Suprapubic skin (tissue), 4 donors: ENCODE measurements around the gene CSMD2. TPM values are rescaled to one million over a fixed set of nuclear protein-coding genes. Genes with fewer than 3 reads are reported as not detected.

Experiments
- DNase-seq, 2 donors: peaks; one replicate each; pipeline ENCODE4 v3.0.0-alpha.2; 2019; ENCODE audit warnings: low spot score in 2 of 2
- H3K27ac ChIP-seq: fragments of 200-600 bp; sonication (generic); one replicate; pipeline ENCODE4 v1.5.1; 2019
- H3K27me3 ChIP-seq: fragments of 200-600 bp; sonication (generic); one replicate; pipeline ENCODE4 v1.5.1; 2019
- H3K36me3 ChIP-seq: fragments of 200-600 bp; sonication (generic); one replicate; pipeline ENCODE4 v1.5.1; 2019
- H3K4me1 ChIP-seq: fragments of 200-600 bp; sonication (generic); one replicate; pipeline ENCODE4 v1.5.1; 2019
- H3K4me3 ChIP-seq: fragments of 200-600 bp; sonication (generic); one replicate; pipeline ENCODE4 v1.5.1; 2019; ENCODE audit warnings: mild to moderate bottlenecking
- H3K9me3 ChIP-seq: fragments of 200-600 bp; sonication (generic); one replicate; pipeline ENCODE4 v1.5.1; 2019
- CTCF ChIP-seq, 2 donors: fragments of 200-600 bp in 1 of 2; fragments of 450-650 bp in 1 of 2; sonication (generic) in 1 of 2; IDR thresholded peaks; one replicate each; pipeline ENCODE4 v1.5.1; 2016 to 2019; ENCODE audit warnings: antibody characterized with exemption in 2 of 2, mild to moderate bottlenecking in 1 of 2, moderate library complexity in 1 of 2
- EP300 ChIP-seq: sonication (generic); formaldehyde crosslinking; IDR thresholded peaks from one replicate; pipeline ENCODE4 v1.6.1; 2017; ENCODE audit warnings: antibody characterized with exemption
- POLR2A ChIP-seq, 2 donors: fragments of 450-650 bp; IDR thresholded peaks; one replicate each; pipeline ENCODE4 v1.6.1; 2017; ENCODE audit warnings: antibody characterized with exemption in 2 of 2, mild to moderate bottlenecking in 2 of 2, moderate library complexity in 2 of 2
- POLR2AphosphoS5 ChIP-seq, 3 donors: sonication (generic); formaldehyde crosslinking; IDR thresholded peaks; one replicate each; pipeline ENCODE4 v1.6.1; 2017; ENCODE audit warnings: antibody characterized with exemption in 3 of 3
- WGBS: methylation state at CpG from one replicate; pipeline ENCODE4 v1.1.5; 2018; 5-methylcytosine and 5-hydroxymethylcytosine counted together
- total RNA-seq, 4 donors: library from RNA; depleted of rRNA; stranded (reverse); fragments of >200 nt; gene quantifications; one replicate each; pipeline ENCODE4 v1.1.0, GENCODE V29; 2016

Gene CSMD2
- total RNA-seq, 4 donors from 2014 or later: 0.08 to 0.55 (median 0.13) TPM

- H3K27me3 ChIP-seq: no peaks in the 10 kb centered on the region
- 93% methylated on average over 2 of the region's 2 CpGs for WGBS
Measured at GRCh38 chr1:34143975-34144374, 21.1 kb downstream of the CSMD2 start.

GRCh38 chr1:34140011-34140676 is 24.9 kb downstream of the CSMD2 start:
- Histone ChIP-seq H3K27ac (no peak overlapping the region), H3K9me3 (no peaks in the 10 kb centered on the region), H3K4me3 (no peak overlapping the region), H3K27me3 (no peaks in the 10 kb centered on the region), H3K36me3 (no peaks in the 10 kb centered on the region), H3K4me1 (no peaks in the 10 kb centered on the region)
- 71% methylated on average over 7 of the region's 7 CpGs for WGBS
- TF ChIP-seq POLR2AphosphoS5 (IDR thresholded peaks at IDR 0.05) (no peak), CTCF (IDR thresholded peaks at IDR 0.05) (no peak), POLR2A (IDR thresholded peaks at IDR 0.05) (no peak), EP300 (no peak)
- peak in 1 of 2 donors; percentile 57 for DNase-seq

More at GRCh38 chr1:34143975-34144374, 21.1 kb downstream of the CSMD2 start:
- no peak for TF ChIP-seq EP300
- no peak for TF ChIP-seq CTCF (IDR thresholded peaks at IDR 0.05)
- TF ChIP-seq POLR2AphosphoS5 (IDR thresholded peaks at IDR 0.05): no peak
- TF ChIP-seq POLR2A (IDR thresholded peaks at IDR 0.05): no peak
- H3K4me1 ChIP-seq: no peaks in the 10 kb centered on the region
- no peaks in the 10 kb centered on the region for H3K36me3 ChIP-seq
- DNase-seq: no peak
- no peak overlapping the region for H3K27ac ChIP-seq
- no peak overlapping the region for H3K4me3 ChIP-seq
- no peaks in the 10 kb centered on the region for H3K9me3 ChIP-seq

- WGBS: 92% methylated on average over 3 of the region's 3 CpGs
Measured at GRCh38 chr1:34137411-34137810, 27.6 kb downstream of the CSMD2 start.

GRCh38 chr1:34132161-34132420 is 32.9 kb downstream of the CSMD2 start:
- no peak overlapping the region for H3K4me3 ChIP-seq
- 92% methylated on average over 4 of the region's 4 CpGs for WGBS
- H3K27me3 ChIP-seq: peaks cover 9% of the 10 kb centered on the region
- H3K36me3 ChIP-seq: no peaks in the 10 kb centered on the region
- TF ChIP-seq POLR2A (IDR thresholded peaks at IDR 0.05): no peak
- TF ChIP-seq EP300: no peak
- no peak for TF ChIP-seq POLR2AphosphoS5 (IDR thresholded peaks at IDR 0.05)
- no peak for TF ChIP-seq CTCF (IDR thresholded peaks at IDR 0.05)
- H3K9me3 ChIP-seq: no peaks in the 10 kb centered on the region
- no peak overlapping the region for H3K27ac ChIP-seq
- no peaks in the 10 kb centered on the region for H3K4me1 ChIP-seq
- DNase-seq: peak in 1 of 2 donors; percentile 4

More at GRCh38 chr1:34137411-34137810, 27.6 kb downstream of the CSMD2 start:
- Histone ChIP-seq H3K27me3 (no peaks in the 10 kb centered on the region), H3K4me1 (no peaks in the 10 kb centered on the region), H3K36me3 (no peaks in the 10 kb centered on the region), H3K27ac (no peak overlapping the region), H3K9me3 (no peaks in the 10 kb centered on the region), H3K4me3 (no peak overlapping the region)
- TF ChIP-seq CTCF (IDR thresholded peaks at IDR 0.05): no peak
- no peak for TF ChIP-seq POLR2AphosphoS5 (IDR thresholded peaks at IDR 0.05)
- no peak for TF ChIP-seq EP300
- TF ChIP-seq POLR2A (IDR thresholded peaks at IDR 0.05): no peak
- peak in 1 of 2 donors; percentile 44 for DNase-seq

- Histone ChIP-seq H3K27ac (no peak overlapping the region), H3K9me3 (no peaks in the 10 kb centered on the region), H3K4me3 (no peak overlapping the region), H3K27me3 (peaks cover 12% of the 10 kb centered on the region), H3K36me3 (no peaks in the 10 kb centered on the region), H3K4me1 (no peaks in the 10 kb centered on the region)
- 93% methylated on average over 3 of the region's 3 CpGs for WGBS
- DNase-seq: peak in 1 of 2 donors; percentile 37
- TF ChIP-seq EP300 (no peak), POLR2A (IDR thresholded peaks at IDR 0.05) (no peak), POLR2AphosphoS5 (IDR thresholded peaks at IDR 0.05) (no peak), CTCF (IDR thresholded peaks at IDR 0.05) (no peak)
Measured at GRCh38 chr1:34131396-34132160, 33.5 kb downstream of the CSMD2 start.
